ENCODE measurements around the gene GUCY2C.

GRCh38 chr12:14663002-14663401, 33.4 kb downstream of the GUCY2C start:
- no peak for TF ChIP-seq CTCF (conservative IDR thresholded peaks at IDR 0.05; ENCODE audit: low read depth, low read length)
- no peak for TF ChIP-seq EZH2 (IDR thresholded peaks at IDR 0.05; ENCODE audit: borderline replicate concordance, low read depth, low read length, poor library complexity, severe bottlenecking)
